Right kidney (tissue), 1 donor: Measurements from ENCODE around the gene HS3ST6.
"Not testable (repeated sequence)": the region's sequence is repeated elsewhere in the genome, so short reads cannot be mapped to it uniquely, and the experiment has no call there.

Experiments
- DNase-seq: peaks from one replicate; pipeline ENCODE4 v3.0.0-alpha.2; 2016

HS3ST6 gene

GRCh38 chr16:1946495-1947368, 28.5 kb upstream of the HS3ST6 start:
- no peak for DNase-seq

- no peak for DNase-seq
Measured at GRCh38 chr16:1945559-1946391, 27.6 kb upstream of the HS3ST6 start.

DNA sequence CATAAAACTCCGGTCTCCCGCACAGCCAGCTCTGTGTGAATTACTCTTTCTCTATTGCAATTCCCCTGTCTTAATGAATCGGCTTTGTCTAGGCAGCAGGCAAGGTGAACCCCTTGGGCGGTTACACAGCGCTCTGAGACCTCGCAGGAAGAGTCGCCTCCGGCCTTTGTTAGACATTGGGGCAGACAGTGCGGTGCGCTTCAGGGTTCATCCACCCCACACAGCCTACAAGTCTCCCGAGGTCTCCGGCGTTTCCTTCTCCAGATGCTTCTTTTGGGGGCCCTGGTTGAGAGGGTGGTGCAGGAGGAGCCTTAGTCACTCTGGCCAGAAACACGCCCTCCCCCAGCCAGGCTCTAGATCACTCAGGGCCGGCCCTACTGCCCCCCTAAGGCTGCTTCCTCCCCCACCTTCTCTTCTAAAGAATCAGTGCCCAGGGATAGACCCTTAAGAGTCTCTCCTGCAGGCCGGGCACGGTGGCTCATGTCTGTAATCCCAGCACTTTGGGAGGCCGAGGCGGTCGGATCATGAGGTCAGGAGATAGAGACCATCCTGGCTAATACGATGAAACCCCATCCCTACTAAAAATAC, 26.5 kb upstream of the HS3ST6 start:
- DNase-seq = no peak

DNA sequence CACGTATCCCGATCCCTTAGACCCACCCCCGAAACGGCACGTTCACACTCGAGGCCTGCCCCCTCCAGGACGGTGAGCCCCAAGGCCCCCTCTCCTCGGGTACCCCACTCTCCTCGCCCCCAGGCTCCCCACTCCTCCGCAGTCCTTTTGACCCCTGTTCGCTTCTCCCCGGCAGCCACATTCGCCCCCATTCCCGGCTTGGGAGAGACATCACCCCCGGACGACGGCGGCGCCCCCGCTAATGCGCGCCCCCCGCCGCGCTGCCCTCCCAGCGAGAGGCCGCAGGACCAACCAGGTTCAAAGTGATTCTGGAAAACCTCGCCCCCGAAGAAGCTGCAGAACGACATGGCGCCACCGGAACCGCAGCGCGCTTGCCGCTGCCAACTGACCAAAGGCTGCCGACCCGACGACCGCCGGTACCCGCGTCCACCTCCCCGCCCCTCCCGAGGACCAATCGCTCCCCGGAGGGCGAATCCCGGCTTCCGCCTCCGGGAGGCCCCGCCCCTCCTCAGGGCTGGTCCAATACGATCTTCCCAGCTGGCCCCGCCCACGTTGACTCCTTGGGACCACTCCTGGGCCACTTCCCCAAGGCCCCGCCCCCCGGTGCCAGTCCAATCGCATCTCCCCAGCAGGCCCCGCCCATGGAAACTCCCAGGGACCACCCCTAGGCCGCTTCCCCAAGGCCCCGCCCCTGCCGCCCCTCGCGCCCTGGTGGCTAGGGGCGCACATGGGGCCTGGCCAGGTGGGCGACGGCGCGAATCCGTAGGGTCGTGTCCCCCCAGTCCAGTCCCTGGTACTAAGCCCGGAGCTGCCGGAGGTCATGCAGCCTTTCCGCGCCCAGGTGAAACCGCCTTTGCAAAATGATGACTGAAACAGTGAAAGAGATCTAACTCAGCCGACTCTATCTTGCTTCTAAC, 24.9 kb upstream of the HS3ST6 start, which contains the start of gene MSRB1:
Gene MSRB1, minus strand, starts transcription at position 390 of the 917 bp plus-strand sequence. Its CDS starts 43 bp downstream, at position 347.
- DNase-seq = peak; percentile 81

DNA sequence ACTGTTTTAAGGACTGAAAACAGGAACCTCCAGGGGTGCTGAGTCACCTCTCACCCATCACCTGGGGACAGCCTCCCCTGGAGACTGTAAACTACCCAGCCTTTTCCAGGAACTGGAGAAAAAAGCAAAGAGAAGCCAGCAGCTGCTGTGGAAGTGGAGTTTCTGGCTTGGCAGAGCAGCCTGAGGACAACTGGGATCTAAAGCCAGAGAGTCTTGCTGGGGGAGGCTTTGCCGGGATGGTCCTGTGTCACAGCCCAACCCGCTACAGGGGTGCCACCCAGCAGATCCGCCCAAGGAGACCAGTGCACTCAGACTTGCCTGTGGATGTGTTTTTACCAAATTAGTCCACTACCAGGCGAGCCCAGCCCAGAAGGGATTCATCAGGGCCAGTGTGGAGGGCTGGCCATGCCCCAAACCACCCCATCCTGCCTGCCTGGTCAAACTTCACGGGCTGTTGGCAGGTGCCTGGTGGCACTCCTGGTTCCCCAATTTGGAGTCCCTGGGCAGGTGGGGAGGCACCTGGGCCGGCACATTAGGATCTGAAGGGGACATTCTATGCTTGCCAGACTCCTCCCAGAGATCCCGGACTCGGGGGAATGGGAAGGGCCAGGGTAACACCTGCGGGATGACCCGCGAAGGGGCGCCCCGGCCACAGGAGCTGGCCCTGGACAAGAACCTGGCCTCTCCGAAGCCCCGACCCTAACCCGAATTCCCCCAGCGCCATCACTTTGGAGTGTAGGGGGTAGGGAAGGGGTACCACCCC, 24.0 kb upstream of the HS3ST6 start:
- no peak for DNase-seq

DNA sequence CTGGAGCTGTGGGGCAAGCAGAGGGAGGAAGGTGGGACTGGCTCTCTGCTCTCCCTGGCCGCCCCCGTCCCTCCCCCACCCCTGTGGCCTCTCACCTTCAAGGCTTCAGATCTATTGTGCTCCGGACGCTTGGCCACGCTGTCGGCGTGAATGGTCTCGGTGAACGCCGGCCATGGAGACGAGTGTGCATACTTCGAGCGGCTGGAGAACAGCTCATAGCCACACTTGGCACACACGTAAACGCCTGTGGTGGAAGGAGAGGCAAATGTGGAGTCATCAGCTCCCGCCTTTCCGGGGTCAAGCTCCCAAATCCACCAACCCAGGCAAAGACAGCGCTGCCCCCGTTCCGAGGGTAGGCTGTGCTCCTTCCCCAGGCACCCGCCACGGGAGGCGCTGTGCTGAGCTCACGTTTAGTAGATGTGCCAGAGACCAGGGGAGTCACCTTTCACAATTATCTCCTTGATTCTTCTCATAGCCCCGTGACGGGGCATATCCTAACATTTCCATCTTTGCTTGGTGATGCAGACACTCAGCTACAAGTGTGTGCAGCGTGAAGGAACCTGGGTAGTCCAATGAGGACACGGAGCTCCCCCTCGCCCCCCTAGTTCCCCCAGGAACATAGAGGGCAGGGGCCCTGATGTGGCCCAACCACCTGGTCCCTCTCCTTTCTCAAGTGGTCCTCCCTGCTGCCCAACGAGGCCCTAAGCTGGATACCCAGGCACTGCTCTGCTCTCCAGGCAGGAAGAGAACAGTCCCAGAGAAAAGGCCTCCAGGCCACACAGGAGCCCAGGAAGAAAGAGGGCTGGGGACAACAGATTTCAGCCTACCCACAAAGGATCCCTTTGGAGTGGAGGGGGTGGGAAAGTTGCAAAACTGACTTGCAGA, 23.2 kb upstream of the HS3ST6 start:
- DNase-seq = no peak

DNA sequence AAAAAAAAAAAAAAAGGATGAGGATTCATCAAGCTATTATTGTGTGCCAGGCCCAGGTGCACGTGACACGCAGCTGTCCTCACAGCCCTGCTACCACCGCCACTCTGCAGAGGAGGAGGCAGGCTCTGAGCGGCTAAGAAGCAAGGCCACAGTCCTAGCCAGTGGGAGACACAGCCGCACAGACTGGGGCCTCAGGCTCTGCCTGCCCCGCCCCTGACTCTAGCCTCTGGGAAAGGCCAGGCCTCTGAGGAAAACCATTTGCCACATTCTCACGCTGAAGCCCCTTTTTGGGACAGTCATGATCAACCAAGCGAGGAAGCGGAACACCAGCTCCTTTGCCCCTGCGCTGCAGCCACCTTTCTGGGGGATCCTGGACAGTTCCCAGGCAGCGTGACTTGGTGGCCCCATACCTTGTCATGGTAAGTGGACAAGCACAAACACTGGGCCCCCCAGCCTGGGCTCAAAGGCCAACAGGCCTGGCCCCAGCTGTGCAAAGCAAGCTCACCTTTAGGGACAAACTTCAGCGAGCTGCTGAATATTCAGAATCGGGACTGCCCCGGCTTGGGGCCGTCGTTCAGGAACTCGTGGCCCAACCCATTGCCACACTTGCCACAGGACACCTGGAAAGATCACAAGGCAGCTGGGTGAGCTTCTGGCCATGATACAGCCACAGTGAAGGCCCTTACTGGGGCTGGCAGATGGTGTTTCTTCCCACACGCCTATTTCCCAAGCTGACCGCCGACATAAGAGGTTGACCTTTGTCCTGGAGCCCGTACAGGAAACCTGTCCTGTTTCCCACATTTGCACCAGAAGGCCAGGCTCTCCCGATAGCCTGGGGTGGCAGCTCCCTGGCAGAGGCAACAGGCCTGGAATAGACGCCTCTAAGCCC, 22.3 kb upstream of the HS3ST6 start:
- DNase-seq = no peak

DNA sequence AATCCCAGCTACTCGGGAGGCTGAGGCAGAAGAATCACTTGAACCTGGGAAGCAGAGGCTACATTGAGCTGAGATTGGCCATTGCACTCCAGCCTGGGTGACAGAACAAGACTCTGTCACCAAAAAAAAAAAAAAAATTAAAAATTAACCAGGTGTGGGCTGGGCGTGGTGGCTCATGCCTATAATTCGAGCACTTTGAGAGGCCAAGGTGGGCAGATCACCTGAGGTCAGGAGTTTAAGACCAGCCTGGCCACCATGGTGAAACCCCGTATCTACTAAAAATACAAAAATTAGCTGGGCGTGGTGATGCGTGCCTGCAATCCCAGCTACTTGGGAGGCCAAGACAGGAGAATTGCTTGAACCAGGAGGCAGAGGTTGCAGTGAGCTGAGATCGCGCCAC, 21.6 kb upstream of the HS3ST6 start:
- not testable (repeated sequence) for DNase-seq

DNA sequence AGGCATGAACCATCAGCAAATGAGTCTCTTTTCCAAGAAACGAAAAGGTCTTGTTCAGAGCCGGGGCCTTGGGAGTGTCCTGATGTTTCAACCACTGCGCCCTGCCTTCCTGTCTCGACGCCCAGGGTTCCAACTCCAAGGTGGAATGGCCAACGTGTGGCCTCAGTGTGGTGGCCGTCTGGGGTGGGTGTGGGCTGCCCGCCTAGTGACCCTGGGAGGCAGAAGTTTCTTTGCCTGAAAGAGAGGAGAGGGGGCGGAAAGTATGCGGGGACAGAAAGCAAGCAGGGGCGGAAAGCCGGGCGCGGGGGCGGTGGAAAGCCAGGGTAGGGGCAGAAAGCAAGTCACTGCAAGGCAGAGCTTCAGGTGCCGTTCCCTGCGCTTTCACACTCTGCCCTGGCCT, 20.7 kb upstream of the HS3ST6 start:
- DNase-seq = no peak

GRCh38 chr16:1938316-1938715, 20.1 kb upstream of the HS3ST6 start:
- DNase-seq = no peak

GRCh38 chr16:1936945-1937479, 18.8 kb upstream of the HS3ST6 start:
- no peak for DNase-seq

DNA sequence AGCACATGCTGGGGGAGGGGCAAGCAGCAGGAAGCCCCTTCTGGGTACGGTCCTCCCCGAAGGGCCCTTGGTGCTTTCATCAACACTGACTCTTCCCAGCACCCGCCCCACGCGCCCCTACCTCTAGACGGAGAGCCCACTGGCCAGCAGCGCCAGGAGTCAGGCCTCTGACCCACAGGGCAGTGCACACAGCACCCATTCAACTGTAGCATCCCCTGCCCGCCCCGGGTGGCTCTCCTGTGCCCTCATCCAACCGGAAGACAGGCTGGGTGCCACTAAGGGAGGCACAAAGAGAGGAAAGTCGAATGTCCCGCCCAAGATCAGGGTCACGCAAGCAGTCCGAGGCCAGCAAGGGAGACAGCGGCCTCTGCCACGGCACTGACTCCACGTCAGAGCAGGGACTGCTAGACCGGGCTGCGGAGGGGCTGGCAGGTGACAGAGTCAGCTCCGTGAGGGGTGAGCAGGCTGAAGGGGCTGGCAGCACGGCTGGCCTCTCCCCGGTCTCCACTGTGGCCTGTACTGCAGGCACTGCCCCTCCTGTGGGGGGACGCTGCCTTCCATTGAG, 15.0 kb upstream of the HS3ST6 start:
- peak; percentile 19 for DNase-seq

DNA sequence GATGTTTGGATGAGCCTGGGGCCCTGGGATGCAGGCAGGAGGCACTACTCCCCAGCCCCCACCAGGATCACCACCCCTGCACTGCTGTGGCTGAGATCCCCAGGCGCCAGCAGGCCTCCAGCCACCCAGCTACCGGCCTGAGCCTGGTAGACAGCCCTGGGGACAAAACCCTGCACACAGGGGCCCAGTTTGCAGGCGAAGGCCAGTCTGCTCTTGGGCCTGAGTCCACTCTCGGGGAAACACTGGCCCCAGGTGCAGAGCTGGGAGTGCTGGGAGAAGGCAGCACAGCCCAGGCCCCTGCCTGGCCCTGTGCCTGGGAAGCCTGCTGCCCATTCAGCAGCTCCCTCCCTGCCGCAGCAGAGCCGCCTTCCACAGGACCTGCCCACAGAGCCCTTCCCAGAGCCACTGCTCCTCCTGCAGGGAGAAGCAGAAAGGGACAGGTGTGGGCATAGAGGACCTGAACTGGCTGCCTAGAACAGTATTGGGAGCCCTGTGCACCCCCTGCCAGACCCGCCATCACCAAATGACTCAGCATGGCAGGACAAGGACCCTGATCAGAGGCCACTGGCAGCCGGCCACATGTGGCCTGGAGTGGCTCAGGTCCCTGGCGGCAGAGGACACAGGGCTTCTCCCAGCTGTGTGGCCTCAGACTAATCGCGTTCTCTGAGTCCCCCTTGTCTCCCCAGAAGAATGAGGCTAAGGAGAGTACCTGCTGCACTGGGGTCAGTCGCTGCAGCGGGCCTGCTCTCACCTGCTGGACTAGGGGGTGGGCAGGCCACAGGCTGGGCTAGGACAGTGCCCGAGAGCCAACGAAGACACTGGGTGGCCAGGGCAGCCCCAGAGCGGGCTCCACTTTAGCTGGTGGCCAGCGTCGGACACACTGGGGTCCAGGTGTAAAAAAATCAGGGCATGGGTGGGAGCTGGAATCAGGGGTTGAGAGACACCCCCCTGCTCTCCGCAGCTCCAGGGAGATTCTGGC, 14.1 kb upstream of the HS3ST6 start:
- DNase-seq = no peak

- DNase-seq = no peak
Measured at GRCh38 chr16:1930338-1930720, 12.1 kb upstream of the HS3ST6 start.

- DNase-seq = peak; percentile 90
Measured at GRCh38 chr16:1929578-1930337, 11.5 kb upstream of the HS3ST6 start.

- DNase-seq = no peak
Measured at GRCh38 chr16:1929105-1929504, 10.9 kb upstream of the HS3ST6 start.
